Measurements from ENCODE around the gene RPS21.

RPS21 gene

DNA sequence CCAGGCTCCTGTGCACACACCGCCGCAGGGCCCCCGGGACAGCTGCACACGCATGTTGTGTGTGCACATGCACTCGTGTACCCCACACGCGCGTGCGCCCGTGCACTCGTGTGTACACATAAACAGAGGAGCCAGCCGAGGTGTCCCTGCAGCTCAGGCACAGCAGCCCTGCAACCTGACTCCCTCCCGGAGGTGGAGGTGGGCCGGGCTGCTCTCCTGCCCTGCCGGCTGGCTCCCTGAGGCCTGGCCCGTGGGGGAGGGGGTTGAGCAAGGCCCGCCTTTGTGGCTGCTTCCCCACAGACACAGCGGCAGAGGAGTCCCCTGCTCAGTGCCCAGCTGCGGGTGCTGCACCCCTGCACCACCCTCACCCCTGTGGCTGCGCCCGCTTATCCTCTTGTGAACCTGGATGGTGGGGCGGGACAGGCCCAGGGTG, 39.8 kb downstream of the RPS21 start:
- no peak for DNase-seq (ENCODE audit: low spot score)

DNA sequence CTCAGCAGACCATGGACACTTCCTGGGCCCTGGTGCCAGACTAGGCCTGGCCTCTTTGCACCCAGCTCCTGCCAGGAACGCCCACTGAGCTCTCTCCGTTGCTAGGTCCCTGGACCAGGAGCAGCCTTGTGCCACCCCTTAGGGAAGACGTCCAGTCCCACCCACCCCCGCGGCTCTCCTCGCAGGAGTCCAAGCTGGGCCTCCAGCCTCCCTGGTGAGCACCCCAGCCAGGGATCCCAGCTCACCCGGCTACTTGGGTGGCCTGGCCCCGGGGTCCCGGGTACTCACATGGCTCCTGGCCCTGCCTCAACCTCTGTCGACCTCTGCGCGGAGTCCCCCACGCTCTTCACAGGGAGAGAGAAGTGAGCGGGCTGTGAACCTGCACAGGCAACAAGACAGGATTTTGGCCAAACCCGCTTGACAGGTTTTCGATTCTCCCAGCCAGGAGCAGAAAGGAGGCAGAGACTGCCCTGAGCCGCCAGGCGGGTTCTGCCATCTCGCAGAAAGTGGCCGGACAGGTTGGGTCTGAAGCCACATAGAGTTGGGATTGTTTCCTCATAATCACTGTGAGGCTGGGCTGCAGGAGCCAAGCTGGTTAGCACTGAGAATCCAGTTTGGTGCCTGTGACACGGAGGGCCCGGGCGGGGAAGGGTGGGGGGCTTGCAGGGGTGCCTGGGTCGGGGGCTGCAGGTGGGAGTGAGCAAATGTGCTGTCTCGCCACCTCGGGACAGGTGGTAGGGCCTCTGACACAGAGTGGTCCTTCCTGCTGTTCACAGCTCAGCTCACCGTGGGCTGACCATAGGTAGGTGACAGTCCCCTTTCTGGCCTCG, 40.5 kb downstream of the RPS21 start, which contains the start of gene RBBP8NL:
RBBP8NL (minus strand) TSS at position 368 of the 830 bp plus-strand sequence. CDS start 7,892 bp downstream, outside the sequence.
- no peak for DNase-seq (ENCODE audit: low spot score)

DNA sequence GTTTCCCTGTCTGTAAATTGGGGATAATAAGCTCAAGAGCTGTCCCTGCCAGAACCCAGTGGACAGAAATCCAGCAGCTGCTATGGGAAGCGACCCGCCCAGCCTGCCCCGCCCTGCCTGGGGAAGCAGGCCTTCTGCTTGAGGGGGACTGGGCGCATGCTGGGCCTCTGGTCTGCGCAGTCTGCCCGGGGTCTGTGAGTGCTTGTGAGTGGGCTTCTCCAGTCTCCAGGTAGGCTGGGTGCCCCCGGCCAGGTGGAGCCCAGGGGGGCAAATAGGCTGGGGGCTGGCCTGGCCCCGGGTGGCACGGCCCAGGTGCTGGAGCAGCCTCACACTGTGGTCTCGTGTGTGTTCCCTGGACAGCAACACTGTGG, 41.1 kb downstream of the RPS21 start:
- DNase-seq (ENCODE audit: low spot score), result no peak

DNA sequence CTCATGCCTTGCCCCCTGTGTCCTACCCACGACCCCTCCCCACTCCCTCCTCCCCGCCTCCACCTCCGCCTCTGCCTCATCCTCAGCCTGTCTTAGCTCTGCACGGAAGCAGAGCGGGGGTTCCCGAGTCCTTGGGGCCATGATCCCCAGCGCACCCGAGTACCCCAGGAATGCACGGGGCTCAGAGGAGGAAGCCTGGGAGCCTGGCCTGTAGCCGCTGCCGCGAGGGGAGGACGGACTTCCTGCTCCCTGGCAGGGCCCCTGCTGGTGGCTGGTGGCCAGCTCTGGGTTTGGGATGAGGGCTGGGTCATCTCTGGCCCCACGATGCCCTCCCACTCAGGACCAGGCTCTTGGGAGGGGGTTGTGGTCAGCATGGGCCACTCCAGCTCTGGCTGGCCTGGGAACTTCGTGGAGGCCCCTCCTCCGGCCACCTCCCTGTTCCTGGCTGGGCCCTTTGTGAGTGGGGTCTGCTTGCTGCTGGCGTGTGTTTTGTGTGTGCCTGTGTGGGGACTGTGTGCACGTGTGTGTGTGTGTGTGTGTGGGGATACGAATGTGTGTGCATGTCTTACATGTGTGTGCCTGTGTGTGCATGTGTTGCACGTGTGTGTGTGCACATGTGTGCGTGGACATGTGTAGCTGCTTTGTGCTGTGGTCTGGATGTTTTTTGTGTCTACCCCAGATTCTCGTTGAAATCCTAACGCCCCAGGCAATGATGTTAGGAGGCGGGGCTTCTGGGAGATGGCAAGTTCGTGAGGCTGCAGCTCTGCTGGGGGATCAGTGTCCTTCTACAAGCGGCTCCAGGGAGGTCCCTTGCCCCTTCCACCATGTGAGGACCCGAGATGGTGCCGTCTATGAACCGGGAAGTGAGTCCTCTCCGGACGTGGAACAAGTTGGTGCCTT, 41.7 kb downstream of the RPS21 start:
- DNase-seq (ENCODE audit: low spot score), result no peak

DNA sequence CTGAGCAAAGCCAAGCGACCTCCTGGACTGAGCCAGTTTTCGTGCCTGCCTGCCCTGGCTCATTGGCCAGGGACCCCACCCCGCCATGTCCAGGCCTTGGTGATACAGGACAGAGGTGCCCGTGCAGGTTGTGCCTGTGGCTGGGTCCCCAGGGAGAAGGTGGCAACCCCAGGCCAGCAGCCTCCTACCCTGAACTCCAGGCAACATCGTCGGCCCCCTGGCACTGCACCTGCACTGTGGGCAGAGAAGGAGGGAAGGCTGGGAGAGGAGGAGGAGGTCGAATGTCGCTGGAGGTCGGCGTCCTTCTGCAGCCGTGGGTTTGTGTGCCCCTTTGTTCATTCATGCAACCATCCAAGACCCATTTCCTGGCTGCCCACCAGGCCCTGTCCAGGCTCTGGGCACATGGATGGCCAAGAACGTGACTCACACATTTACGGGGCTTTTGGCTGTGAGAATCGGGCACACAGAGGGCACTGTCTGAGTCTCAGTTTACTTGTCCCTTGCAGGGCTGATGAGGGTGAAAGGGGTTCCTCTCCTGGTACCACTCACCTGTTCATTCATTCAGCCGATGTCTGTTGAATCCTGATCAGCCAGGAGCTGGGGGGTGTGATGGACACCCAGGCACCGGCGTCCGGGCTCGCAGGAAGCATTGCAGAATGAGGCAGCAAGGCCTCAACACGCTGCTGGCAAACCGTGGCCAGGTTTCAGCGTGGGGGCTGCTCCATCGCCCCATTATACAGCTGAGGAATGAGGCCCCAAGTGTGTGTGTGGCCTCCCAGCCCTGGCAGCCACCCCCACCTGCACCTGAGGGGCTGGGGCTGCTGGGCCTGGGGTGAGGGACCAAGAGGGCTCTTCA, 42.8 kb downstream of the RPS21 start:
- no peak for DNase-seq (ENCODE audit: low spot score)

DNA sequence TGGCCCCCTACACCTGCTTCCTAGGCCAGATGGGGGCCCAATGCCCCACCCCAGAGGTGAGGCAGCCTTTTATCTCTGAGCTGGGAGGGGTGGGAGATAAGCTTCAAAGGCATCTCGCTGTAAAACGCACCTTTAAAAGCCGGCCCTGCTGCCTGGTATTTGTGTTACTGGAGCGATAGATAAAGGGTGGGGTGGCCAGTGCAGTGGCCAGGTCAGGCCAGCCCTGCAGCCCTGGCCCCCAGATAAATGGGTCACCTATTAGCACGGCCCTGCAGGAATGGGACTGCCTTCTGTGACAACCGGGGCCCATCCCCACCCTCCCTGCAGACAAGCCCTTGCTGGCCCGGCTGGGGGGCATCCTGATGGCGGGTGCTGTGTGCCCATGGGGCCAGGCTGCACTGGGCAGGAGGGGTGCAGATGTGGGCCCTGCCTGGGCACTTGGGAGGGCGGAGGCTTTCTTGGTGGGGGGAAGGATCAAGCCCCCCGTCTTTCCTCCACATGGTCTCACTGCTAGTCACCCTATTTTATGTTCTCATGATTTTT, 43.5 kb downstream of the RPS21 start:
- DNase-seq (ENCODE audit: low spot score), result no peak

DNA sequence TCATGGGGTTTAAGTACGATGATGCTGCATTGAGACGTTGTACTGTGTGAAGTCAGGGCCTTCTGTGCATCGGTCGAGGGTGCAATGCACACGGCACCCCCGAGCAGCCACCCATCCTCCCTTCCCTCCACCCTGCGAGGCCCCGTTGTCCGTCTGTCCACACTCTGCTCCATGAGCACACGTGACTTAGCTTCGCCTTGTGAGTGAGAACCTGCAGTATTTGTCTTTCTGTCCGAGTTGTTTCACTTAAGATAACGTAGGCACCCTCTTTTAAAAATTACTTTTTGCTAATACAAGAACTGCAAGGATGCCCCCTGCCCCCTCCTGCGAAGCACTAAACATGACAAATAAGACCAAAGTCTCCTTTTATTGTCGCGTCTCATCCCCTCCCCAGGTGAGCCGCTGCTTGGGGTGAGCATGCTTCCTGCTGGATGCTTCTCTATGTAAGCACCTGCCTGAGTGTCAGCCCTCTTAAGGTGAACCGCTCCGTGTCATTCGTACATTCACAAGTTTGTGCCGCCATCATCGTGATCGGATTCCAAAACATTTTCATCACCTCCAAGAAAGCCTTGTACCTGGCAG, 44.1 kb downstream of the RPS21 start:
- DNase-seq (ENCODE audit: low spot score), result no peak

DNA sequence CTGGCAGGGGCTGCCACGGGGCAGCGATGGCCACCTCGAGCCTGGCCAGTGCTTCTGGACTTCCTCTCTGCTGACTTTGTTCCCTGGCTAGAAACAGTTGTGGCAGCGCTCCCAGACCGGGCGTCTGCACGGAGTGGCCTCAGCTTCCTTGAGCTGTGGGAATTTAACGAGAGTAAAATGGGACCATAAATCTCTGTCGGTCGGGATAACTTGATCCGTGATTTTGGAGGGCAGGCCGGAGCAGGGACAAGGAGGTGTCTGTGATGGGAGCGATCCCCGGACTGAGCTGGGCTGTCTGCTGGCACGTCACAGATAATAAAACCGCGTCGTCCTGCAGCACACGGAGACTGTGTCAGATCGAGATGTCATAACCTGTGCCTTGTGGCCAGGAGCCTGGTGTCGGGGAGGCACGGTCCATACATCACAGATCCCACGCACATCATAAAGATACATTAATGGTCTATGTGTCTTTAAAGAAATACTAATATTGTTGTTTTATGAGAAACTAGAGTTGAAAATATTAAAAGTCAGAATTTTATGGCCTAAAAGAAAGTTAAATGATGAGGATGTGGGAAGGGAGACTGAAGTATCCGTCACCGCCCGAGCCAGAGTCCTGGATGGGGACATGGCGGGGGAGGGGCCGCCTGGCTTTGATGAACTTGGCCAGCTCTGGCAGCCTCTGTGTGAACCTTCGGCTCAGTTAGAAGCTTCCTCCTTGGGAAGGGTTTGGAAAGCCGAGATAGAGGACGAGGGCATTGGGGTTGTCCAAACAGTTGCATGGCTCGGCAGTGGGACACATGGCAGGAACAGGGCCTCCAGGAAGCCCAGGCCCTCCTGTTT, 47.0 kb downstream of the RPS21 start:
- no peak for DNase-seq (ENCODE audit: low spot score)

DNA sequence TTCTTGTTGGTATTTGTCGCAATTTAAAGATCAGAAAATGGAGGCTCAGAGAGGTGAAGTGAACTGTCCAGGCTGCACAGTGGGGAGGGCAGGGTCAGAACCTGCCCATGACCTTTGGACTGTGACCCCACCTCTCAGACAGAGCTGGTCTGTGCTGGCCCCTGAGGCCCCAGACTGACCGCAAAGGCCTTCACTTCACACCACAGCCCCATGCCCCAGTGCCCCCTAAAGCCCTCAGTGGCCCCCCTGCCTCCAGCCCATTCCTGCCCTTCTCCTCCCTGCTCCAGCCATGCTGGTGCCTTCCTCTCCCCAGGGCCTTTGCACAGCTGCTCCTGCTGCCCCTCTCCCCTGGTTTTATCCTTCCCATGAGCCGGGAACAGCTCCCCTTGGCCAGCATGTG, 49.8 kb downstream of the RPS21 start:
- DNase-seq (ENCODE audit: low spot score), result no peak

DNA sequence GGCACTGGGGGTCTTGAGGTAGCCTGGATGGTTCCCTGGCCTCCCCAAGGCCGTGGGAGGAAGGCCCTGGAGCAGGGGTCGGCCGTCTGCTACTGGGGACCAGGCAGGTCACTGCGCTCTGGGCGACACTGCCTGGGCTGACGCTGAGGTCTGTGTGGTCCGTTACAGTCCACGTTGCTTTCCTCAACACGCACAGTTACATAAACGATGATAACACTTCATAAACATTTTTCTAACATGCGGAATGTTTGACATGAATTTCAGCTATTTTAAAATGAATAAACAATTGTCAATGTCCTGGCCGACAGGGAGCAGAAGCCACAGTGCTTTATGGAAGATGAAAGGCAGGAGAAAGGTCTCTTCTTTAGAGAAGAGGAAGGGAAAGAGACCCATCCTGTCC, 50.6 kb downstream of the RPS21 start:
- DNase-seq (ENCODE audit: low spot score), result no peak

DNA sequence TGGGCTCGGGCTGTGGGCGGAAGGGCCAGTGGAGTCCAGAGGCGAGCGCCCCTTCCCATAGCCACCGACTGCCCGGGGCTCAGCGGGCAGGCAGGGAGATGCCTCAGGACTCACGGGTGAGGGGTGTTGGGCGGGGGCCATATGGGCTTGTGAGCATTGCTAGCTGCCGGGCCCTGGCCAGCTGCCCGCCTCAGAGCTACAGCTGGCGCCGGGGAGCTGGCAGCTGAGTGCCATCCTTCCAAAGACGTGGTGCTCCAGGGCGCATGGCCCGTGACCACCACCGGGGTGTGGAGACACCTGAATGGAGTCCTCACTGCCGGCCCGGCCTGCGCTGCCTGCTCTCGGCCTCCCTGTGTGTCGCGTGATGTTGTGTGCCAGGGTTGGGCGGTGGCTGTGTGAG, 51.0 kb downstream of the RPS21 start:
- DNase-seq (ENCODE audit: low spot score), result no peak
